Measurements from ENCODE around the gene TRABD2B. TPM values are rescaled to one million over a fixed set of nuclear protein-coding genes. Genes with fewer than 3 reads are reported as not detected.

Gene TRABD2B
- total and polyA plus RNA-seq, 3 experiments from 2014 or later = not detected

GRCh38 chr1:48026701-48027532, 29.7 kb upstream of the TRABD2B start:
- no peak for DNase-seq
- Mint-ChIP-seq H3K27me3 (peaks cover 0 to 9% of the 10 kb centered on the region in 2 donors), H3K27ac (no peak overlapping the region), H3K36me3 (no peaks in the 10 kb centered on the region), H3K4me1 (no peaks in the 10 kb centered on the region), H3K9me3 (no peaks in the 10 kb centered on the region), H3K4me3 (no peak overlapping the region)
- Histone ChIP-seq H3K27ac (ENCODE audit: low read depth, low read length) (no peak overlapping the region), H3K9me3 (ENCODE audit: low read length) (no peaks in the 10 kb centered on the region), H3K4me1 (ENCODE audit: insufficient read depth, low read length) (no peaks in the 10 kb centered on the region), H3K36me3 (ENCODE audit: insufficient read depth, low read length) (no peaks in the 10 kb centered on the region), H3K4me3 (ENCODE audit: low read length) (no peak overlapping the region), H3K27me3 (ENCODE audit: insufficient read depth, low read length, poor library complexity, severe bottlenecking) (no peaks in the 10 kb centered on the region)
- ChIA-PET POLR2A (no interaction called here), CTCF (no interaction called here)

GRCh38 chr1:48026275-48026674, 29.1 kb upstream of the TRABD2B start:
- Mint-ChIP-seq H3K9me3 (no peaks in the 10 kb centered on the region), H3K4me3 (no peak overlapping the region), H3K27ac (peak overlapping the region in 1 of 8 donors; percentile 13), H3K4me1 (no peaks in the 10 kb centered on the region), H3K27me3 (peaks cover 0 to 12% of the 10 kb centered on the region in 2 donors), H3K36me3 (no peaks in the 10 kb centered on the region)
- no peak for DNase-seq
- ChIA-PET CTCF (no interaction called here), POLR2A (no interaction called here)
- Histone ChIP-seq H3K27ac (ENCODE audit: low read depth, low read length) (no peak overlapping the region), H3K36me3 (ENCODE audit: insufficient read depth, low read length) (no peaks in the 10 kb centered on the region), H3K4me3 (ENCODE audit: low read length) (no peak overlapping the region), H3K4me1 (ENCODE audit: insufficient read depth, low read length) (no peaks in the 10 kb centered on the region), H3K27me3 (ENCODE audit: insufficient read depth, low read length, poor library complexity, severe bottlenecking) (no peaks in the 10 kb centered on the region), H3K9me3 (ENCODE audit: low read length) (no peaks in the 10 kb centered on the region)

GRCh38 chr1:48025076-48025475, 27.9 kb upstream of the TRABD2B start:
- no peak overlapping the region for H3K27ac Mint-ChIP-seq
- peaks cover 0 to 20% of the 10 kb centered on the region in 2 donors for H3K27me3 Mint-ChIP-seq
- no peak overlapping the region for H3K27ac ChIP-seq (ENCODE audit: low read depth, low read length)
- H3K27me3 ChIP-seq (ENCODE audit: insufficient read depth, low read length, poor library complexity, severe bottlenecking) = no peaks in the 10 kb centered on the region
- ChIA-PET CTCF (interaction anchor here (1.2 kb wide), 1 partner anchor 28 kb away, joined by 3 read pairs; the partner anchor contains the start of gene TRABD2B), POLR2A (no interaction called here)
- no peaks in the 10 kb centered on the region for H3K9me3 Mint-ChIP-seq
- H3K4me1 Mint-ChIP-seq = no peaks in the 10 kb centered on the region
- no peaks in the 10 kb centered on the region for H3K4me1 ChIP-seq (ENCODE audit: insufficient read depth, low read length)
- H3K4me3 ChIP-seq (ENCODE audit: low read length) = no peak overlapping the region
- no peaks in the 10 kb centered on the region for H3K9me3 ChIP-seq (ENCODE audit: low read length)
- no peak overlapping the region for H3K4me3 Mint-ChIP-seq
- no peaks in the 10 kb centered on the region for H3K36me3 Mint-ChIP-seq
- no peaks in the 10 kb centered on the region for H3K36me3 ChIP-seq (ENCODE audit: insufficient read depth, low read length)
- DNase-seq = no peak

GRCh38 chr1:48023488-48023887, 26.3 kb upstream of the TRABD2B start:
- peaks cover 0 to 30% of the 10 kb centered on the region in 2 donors for H3K27me3 Mint-ChIP-seq
- no peak overlapping the region for H3K4me3 Mint-ChIP-seq
- POLR2A ChIA-PET = no interaction called here
- H3K9me3 Mint-ChIP-seq = no peaks in the 10 kb centered on the region
- Histone ChIP-seq H3K4me3 (ENCODE audit: low read length) (no peak overlapping the region), H3K27ac (ENCODE audit: low read depth, low read length) (no peak overlapping the region), H3K36me3 (ENCODE audit: insufficient read depth, low read length) (no peaks in the 10 kb centered on the region), H3K27me3 (ENCODE audit: insufficient read depth, low read length, poor library complexity, severe bottlenecking) (no peaks in the 10 kb centered on the region), H3K9me3 (ENCODE audit: low read length) (no peaks in the 10 kb centered on the region), H3K4me1 (ENCODE audit: insufficient read depth, low read length) (no peaks in the 10 kb centered on the region)
- H3K36me3 Mint-ChIP-seq = no peaks in the 10 kb centered on the region
- no peak overlapping the region for H3K27ac Mint-ChIP-seq
- H3K4me1 Mint-ChIP-seq = no peaks in the 10 kb centered on the region
- no peak for DNase-seq
- CTCF ChIA-PET = no interaction called here

GRCh38 chr1:48022306-48022705, 25.1 kb upstream of the TRABD2B start:
- Histone ChIP-seq H3K36me3 (ENCODE audit: insufficient read depth, low read length) (no peaks in the 10 kb centered on the region), H3K4me1 (ENCODE audit: insufficient read depth, low read length) (no peaks in the 10 kb centered on the region), H3K27me3 (ENCODE audit: insufficient read depth, low read length, poor library complexity, severe bottlenecking) (no peaks in the 10 kb centered on the region), H3K27ac (ENCODE audit: low read depth, low read length) (no peak overlapping the region), H3K9me3 (ENCODE audit: low read length) (no peaks in the 10 kb centered on the region), H3K4me3 (ENCODE audit: low read length) (no peak overlapping the region)
- CTCF ChIA-PET = no interaction called here
- no peaks in the 10 kb centered on the region for H3K4me1 Mint-ChIP-seq
- H3K4me3 Mint-ChIP-seq = no peak overlapping the region
- no peaks in the 10 kb centered on the region for H3K9me3 Mint-ChIP-seq
- DNase-seq = no peak
- POLR2A ChIA-PET = no interaction called here
- peaks cover 0 to 32% of the 10 kb centered on the region in 2 donors for H3K27me3 Mint-ChIP-seq
- no peaks in the 10 kb centered on the region for H3K36me3 Mint-ChIP-seq
- no peak overlapping the region for H3K27ac Mint-ChIP-seq

- no peaks in the 10 kb centered on the region for H3K4me1 Mint-ChIP-seq
- no peak overlapping the region for H3K27ac Mint-ChIP-seq
- peaks cover 2 to 35% of the 10 kb centered on the region in 2 donors for H3K27me3 Mint-ChIP-seq
- DNase-seq = no peak
- H3K4me3 ChIP-seq (ENCODE audit: low read length) = no peak overlapping the region
- POLR2A ChIA-PET = no interaction called here
- CTCF ChIA-PET = no interaction called here
- no peaks in the 10 kb centered on the region for H3K27me3 ChIP-seq (ENCODE audit: insufficient read depth, low read length, poor library complexity, severe bottlenecking)
- H3K36me3 Mint-ChIP-seq = no peaks in the 10 kb centered on the region
- no peaks in the 10 kb centered on the region for H3K9me3 Mint-ChIP-seq
- no peaks in the 10 kb centered on the region for H3K9me3 ChIP-seq (ENCODE audit: low read length)
- H3K4me3 Mint-ChIP-seq = no peak overlapping the region
- no peak overlapping the region for H3K27ac ChIP-seq (ENCODE audit: low read depth, low read length)
- no peaks in the 10 kb centered on the region for H3K4me1 ChIP-seq (ENCODE audit: insufficient read depth, low read length)
- H3K36me3 ChIP-seq (ENCODE audit: insufficient read depth, low read length) = no peaks in the 10 kb centered on the region
Measured at GRCh38 chr1:48021792-48022191, 24.6 kb upstream of the TRABD2B start.

- CTCF ChIA-PET = no interaction called here
Measured at GRCh38 chr1:48019714-48020315, 22.6 kb upstream of the TRABD2B start.

GRCh38 chr1:48018799-48019198, 21.6 kb upstream of the TRABD2B start:
- CTCF ChIA-PET = no interaction called here
- no peaks in the 10 kb centered on the region for H3K36me3 Mint-ChIP-seq
- Histone ChIP-seq H3K27ac (ENCODE audit: low read depth, low read length) (no peak overlapping the region), H3K36me3 (ENCODE audit: insufficient read depth, low read length) (no peaks in the 10 kb centered on the region), H3K27me3 (ENCODE audit: insufficient read depth, low read length, poor library complexity, severe bottlenecking) (no peaks in the 10 kb centered on the region), H3K9me3 (ENCODE audit: low read length) (no peaks in the 10 kb centered on the region), H3K4me1 (ENCODE audit: insufficient read depth, low read length) (no peaks in the 10 kb centered on the region), H3K4me3 (ENCODE audit: low read length) (no peak overlapping the region)
- H3K27me3 Mint-ChIP-seq = peaks cover 8 to 54% of the 10 kb centered on the region in 2 donors
- no peak overlapping the region for H3K4me3 Mint-ChIP-seq
- H3K27ac Mint-ChIP-seq = no peak overlapping the region
- no peaks in the 10 kb centered on the region for H3K9me3 Mint-ChIP-seq
- H3K4me1 Mint-ChIP-seq = no peaks in the 10 kb centered on the region
- POLR2A ChIA-PET = no interaction called here
- DNase-seq = no peak

More at GRCh38 chr1:48019714-48020315, 22.6 kb upstream of the TRABD2B start:
- Mint-ChIP-seq H3K9me3 (no peaks in the 10 kb centered on the region), H3K36me3 (no peaks in the 10 kb centered on the region), H3K4me3 (no peak overlapping the region), H3K27me3 (peaks cover 8 to 53% of the 10 kb centered on the region in 2 donors), H3K27ac (no peak overlapping the region), H3K4me1 (no peaks in the 10 kb centered on the region)
- H3K27me3 ChIP-seq (ENCODE audit: insufficient read depth, low read length, poor library complexity, severe bottlenecking) = no peaks in the 10 kb centered on the region
- no peak overlapping the region for H3K4me3 ChIP-seq (ENCODE audit: low read length)
- H3K9me3 ChIP-seq (ENCODE audit: low read length) = no peaks in the 10 kb centered on the region
- no peak for DNase-seq
- H3K4me1 ChIP-seq (ENCODE audit: insufficient read depth, low read length) = no peaks in the 10 kb centered on the region
- H3K36me3 ChIP-seq (ENCODE audit: insufficient read depth, low read length) = no peaks in the 10 kb centered on the region
- H3K27ac ChIP-seq (ENCODE audit: low read depth, low read length) = no peak overlapping the region
- POLR2A ChIA-PET = no interaction called here

All from CD8-positive, alpha-beta memory T cell (primary cell).